ENCODE results near the gene ABCB1.

The ABCB1 gene

DNA sequence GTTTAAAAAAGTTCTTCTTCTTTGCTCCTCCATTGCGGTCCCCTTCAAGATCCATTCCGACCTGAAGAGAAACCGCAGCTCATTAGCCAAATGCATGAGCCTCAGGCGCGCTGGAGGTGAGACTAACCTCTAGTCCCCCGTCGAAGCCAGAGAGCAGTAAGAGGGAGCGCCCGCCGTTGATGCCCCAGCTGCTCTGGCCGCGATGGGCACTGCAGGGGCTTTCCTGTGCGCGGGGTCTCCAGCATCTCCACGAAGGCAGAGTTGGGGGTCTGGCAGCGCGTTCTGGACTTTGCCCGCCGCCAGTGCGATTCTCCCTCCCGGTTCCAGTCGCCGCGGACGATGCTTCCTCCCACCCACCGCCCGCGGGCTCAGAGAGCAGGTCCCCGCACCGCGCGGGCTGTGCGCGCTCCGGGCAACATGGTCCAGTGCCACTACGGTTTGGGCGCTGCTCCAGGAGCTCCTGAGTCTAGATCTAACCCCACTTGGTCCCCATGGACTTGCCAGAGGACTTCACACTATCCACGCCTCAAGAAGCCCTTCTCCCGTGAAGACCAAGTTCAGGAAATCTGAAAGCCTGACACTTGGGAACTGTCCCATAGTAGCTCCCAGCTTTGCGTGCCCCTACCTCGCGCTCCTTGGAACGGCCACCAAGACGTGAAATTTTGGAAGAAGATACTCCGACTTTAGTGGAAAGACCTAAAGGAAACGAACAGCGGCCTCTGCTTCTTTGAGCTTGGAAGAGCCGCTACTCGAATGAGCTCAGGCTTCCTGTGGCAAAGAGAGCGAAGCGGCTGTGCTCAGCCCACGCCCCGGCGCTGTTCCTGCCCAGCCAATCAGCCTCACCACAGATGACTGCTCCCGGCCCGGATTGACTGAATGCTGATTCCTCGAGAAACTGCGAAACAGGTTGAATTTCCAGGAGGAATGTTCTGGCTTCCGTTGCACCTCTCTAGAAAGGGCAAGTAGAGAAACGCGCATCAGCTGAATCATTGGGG, at the start of gene ABCB1:
ABCB1 (minus strand) TSS at position 755 of the 995 bp plus-strand sequence; CDS start at position 55, 700 bp downstream.
- no peak for DNase-seq

DNA sequence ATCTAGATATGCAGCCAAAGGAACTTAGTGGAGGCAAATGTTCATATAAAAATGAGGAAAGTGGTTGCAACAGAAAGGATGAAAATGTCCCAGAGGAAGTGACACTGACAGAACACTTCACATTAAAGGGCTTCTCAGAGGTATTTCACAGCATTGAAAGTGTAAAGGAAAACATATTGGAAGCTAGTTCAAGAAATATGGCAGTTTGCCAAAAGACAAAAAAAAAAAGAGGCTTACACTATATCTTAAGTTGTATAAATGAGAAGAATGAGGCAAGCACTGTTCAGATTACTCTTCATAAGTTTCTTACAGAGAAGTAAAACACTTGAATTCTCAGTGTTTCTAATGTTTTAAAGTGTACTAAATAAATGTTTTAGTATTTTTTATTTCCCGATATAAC, 47.6 kb upstream of the ABCB1 start:
- DNase-seq, result no peak

DNA sequence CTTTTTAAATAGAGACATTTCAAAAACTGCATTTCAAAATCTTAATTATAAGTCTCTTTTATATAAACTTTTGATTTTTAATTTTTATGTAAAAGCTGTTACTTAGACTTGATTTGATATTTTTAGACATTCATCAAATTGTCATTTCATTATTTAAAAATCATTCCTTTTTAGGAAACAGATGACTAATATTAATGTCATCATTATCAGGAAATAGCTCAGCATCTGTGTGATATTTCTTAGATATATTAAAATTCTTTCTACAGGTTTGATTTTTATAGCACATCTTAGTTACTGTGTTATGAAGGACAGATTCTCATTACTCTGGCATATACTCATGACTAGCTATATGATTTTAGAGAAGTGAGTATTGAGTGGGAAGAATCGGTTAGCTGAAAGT, 44.8 kb upstream of the ABCB1 start:
- no peak for DNase-seq

DNA sequence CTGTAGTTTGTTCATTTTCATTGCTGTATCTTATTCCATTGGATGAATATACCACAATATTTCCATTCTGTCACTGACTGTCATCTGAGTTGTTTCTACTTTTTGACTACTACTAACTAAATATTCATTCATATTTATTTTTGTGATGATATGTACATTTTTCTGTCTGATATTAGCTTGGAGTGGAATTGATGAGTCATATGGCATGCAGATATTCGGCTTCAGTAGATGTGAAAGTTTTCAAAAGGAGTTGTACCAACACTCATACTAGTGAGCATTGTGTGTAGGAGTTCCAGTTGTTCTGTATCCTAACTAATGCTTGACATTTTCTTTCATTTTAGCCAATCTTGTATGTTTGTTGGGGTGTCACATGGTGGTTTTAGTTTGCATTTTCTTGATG, 35.2 kb upstream of the ABCB1 start:
- DNase-seq, result no peak

DNA sequence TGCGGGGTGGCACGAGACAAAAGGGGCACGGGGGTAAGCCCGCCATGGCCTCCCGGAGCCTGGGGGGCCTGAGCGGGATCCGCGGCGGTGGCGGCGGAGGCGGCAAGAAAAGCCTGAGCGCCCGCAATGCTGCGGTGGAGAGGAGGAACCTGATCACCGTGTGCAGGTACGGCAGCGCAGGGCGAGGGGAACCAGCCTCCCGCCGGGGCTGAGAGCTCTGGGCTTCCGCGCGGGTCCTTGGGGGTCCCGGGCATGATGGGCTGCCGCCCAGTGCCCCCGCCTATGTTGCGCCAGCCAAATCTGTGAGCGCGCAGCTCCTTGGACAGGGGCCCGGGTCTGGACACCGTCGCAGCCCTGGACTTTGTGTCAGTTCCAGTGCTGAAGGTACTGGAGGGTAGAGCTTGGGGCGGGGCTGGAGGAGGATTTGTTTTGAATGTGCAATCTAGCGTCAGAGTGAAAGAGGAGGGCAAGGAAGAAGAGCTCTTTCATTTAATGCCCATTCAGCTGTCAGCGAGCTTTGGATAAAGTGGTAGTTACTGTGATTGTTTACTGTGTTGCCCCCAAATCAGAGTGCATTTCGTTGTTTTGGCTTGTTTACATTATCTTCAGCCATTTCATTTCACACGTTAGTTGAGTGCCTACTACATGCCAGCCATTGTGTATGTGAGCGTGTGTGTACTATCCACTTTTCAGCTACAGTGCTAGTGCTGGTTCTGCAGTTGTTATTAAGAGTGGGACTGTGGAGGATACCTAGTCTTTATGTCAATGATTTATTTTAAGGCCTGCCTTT, 28.3 kb upstream of the ABCB1 start:
- DNase-seq, result peak; percentile 11

DNA sequence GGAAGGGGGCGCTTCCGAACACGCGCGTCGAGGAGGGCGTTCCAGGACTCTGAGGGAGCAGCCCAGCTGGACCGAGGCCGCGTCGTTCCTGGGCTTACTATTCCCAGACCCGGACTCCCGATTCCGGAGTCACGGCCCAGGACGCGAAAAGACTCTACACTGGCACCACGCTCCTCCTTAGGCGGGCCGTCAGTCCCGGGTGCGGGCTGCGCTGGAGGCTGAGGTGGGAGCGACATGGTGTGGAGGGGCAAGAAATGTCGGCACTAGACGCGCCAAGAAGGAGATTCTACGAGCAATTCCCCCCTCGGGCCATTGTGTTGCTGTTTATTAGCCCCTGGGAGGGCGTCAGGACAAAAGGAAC, 26.9 kb upstream of the ABCB1 start:
- DNase-seq, result no peak

DNA sequence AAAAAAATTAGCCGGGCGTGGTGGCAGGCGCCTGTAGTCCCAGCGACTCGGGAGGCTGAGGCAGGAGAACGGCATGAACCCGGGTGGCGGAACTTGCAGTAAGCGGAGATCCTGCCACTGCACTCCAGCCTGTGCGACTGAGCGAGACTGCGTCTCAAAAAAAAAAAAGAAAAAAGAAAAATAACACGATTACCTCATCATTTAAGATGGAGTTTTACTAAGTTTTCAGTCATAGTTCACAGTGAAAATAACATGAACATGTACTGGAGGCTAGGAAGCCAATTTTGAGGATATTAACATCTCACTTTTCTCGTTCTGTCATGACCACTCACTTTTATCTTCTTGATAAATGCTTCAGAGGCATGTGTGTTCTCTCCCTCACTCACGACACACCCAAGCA, 24.4 kb upstream of the ABCB1 start:
- DNase-seq, result no peak

DNA sequence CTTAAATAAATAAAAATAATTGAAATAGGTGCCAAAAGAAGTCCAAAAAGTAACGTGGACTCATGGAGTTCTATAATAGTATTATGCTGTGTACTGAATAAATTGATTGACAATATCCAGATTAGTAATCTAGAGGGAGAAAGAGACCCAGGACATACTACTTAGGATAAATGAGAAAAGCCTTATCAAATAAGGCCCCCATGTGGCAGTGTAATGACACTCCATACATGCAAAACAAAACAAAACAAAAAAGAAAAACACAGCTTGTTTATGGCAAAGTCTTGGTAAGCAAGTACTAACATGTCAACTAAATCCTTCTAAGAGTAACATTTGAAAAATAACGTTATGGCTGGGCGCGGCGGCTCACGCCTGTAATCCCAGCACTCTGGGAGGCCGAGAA, 23.9 kb upstream of the ABCB1 start:
- DNase-seq, result no peak

DNA sequence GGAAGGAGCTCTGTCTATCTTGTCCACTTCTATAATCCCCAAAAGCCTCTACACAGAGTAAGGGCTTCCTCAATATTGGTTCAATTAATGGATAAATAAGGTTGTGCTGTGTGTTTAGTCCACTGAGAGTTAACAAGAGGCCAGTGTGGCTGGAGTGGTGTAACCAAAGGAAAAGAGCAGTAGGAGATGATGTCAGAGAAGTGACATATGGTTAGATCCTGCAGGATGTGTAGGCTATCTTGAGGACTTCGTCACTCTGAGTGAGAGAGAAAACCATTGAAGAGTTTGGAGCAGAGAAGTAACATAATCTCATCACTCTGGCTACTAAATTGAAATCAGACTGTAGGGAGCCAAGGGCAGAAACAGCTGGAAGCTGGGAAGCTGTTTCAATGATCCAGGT, 14.5 kb upstream of the ABCB1 start:
- DNase-seq, result no peak

DNA sequence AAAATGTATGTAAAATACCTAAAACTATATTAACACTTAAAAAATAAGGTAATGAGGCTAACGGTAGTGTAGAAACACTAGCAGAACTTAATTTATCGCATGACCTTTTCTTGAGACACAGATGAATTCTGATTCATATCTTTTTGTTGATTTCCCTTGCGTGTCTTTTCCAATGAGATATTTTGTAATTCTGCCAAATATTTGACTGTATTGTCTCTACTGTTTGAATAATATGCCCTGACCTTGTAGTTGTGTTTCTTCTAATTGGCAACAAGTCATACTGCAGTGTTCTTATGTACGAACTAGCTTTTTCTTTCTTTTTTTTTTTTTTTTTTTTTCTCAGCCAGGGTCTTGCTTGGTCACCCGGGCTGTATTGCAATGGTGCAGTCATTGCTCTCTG, 9.2 kb upstream of the ABCB1 start:
- DNase-seq, result no peak

DNA sequence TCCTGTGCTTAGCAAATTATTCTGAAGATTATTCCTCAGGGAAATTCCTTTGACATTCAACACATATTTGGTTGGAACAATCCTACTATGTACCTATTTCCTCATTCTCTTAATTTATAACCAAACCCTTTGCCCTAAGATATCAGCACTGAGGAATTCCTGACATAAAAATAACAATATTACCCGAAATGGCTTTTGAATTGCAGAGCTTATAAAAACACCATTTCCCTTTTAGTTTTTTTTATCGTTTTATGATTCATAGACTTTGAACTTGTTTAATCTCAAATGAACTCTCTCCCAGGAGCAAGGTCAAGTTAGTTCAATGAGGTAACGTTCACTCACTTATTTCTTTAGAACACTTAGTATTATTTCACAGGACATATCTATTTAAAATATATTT, 7.7 kb upstream of the ABCB1 start:
- DNase-seq, result no peak

DNA sequence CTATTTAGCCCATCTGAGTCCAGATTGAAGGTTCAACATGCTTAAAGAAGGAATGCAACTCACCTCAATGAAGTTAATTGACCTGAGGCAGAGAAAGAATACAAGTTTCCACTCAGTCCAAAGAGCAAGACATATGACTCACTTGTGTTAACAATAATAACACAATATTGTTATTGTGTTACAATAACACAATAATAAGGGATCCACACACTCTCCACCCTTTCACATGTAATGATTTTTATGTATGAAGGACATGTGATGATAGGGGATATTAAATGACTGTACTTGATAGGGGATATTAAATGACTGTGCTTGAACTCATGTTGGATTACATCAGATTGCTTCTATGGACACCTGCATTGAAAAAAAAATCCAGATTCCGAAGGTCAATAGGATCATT, 3.6 kb upstream of the ABCB1 start:
- DNase-seq, result no peak

DNA sequence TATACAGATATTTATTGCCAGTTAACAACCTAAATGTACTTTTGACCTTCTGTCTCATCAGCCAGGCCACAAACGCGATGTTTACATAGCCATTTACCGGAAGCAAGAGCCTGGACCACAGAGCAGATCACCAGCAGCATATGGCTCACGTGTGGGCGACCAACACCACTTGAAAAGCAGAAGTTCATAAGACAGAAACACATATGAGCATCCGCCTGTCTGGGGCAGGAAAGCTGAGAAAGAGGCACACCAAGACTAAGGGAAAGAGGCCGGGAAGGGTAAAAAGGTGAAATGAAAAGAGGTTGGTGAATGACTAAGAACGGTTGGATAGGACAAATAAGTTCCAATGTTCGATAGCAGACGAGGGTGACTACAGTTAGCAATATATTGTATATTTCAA, 1.3 kb downstream of the ABCB1 start:
- DNase-seq, result no peak

DNA sequence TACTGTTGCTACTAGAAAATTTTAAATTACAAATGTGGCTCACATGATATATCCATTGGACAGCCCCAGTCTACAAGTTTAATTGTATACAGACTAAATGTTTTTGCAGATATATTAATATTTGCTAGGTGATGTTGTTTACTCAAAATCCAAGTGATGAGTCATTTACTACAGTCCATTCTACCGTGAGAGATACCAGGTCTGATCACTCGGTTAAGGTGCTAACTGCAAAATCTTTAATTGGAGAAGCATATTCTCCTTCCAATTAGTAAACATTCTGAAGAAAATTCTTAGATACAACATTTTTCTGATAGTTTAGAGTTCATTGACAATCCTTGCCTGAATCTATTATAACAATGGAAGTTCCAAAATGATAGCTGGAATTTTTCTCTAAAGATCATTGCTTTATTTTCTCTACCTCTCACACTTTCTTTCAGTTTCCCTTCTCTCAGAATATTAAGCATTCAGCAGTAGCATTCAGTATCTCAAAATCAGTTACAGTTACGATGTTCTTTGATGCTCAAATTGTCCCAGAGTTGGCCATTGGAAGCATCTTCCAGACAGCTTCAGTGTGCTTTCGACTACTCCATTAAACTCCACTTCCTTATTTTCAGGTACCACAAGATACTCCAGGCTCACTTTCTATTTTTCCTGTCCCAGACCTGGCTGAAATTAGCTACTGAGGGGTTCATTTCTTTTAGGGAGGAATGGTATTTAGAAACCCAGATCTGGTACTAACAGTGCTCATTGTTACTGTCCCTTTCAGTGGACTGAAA, 2.3 kb downstream of the ABCB1 start:
- DNase-seq, result no peak

DNA sequence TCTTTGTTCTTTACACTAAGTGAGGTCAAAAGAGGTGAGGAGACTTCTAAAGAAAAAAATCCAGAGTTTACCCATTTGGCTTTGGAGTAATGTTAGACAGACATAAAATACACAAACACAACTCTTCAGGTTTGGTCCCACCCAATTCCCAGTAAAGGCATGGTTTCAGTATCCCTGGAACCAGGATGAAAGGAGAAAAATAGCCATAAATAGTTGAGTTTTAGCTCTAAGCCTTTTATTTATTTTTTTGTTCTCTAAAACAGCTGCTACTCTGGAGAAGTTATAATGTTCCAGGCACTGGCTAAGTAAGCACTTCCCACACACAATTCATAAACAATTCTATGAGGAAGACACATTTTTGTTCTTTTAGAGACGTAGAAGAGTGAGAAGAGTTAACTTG, 4.0 kb downstream of the ABCB1 start:
- no peak for DNase-seq

DNA sequence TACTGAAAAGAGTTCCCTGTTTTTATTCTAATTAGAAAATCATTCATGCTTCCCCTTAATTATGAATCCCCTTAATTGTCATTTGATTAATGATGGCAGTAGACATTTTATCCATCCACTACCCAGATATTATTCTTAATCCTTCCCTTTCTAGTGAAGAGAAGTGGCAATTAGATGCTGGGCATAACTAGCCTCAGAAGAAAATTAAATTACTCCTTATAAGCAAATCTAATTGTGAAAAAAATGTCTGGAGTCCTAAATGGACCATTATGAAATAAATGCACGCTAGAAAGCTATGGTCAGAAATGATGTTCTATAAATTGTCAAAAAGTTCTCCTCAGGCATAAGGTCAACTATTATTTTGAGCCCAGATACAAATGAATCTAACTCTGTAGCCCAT, 4.5 kb downstream of the ABCB1 start:
- no peak for DNase-seq

DNA sequence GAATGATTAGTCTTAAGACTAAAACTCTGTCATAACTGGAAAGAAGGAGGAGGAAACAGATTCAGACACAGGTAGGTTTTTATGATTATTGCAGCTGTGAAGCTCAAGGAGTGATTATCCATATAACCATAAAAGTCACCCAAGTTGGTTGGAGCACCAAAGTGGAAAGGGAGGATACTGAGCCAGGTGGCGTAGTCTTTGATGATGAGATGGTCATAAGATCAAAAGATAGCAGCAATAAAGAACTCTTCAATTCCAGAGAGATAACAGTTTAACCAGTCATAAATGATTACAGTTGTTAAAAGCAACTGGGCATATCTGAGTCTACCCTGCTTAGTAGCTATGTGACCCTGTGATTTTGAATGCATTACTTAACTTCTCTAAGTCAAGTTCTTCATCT, 8.4 kb downstream of the ABCB1 start:
- no peak for DNase-seq

DNA sequence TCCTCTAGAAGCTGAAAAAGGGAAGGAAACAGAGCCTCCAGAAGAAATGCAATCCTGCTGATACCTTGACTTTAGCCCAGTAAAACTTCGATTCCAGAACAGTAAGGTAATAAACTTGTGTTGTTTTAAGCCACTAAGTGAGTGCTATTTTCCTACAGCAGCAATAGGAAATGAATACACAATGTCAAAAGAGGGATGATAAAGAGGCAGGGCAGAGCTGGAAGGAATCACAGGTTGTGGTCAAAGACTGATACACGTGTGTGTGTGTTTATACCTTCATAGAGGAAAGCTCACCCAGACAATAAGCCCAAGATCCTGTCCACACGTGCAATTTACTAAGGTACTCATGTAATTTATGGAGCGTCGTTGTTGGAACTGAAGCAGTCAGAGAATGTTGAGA, 9.5 kb downstream of the ABCB1 start:
- no peak for DNase-seq

DNA sequence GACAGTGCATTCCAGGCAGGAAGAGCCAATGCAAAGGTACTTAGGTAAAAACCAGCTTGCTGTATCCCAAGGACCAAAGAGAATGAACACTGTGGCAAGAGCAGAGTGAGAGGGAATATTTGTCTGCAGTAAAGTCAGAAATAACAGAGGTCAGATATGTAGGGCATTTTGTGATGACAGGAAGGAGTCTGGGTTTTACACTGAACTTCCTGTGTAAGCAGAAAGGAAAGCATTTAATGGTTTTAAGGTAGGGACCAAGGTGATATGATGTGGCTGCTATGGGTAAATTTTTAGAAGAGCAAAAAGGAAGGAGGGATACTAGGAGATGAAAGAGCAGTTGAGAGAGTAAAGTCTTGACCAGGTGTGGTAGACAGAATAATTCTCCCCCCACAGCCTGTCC, 10.1 kb downstream of the ABCB1 start:
- DNase-seq, result no peak

DNA sequence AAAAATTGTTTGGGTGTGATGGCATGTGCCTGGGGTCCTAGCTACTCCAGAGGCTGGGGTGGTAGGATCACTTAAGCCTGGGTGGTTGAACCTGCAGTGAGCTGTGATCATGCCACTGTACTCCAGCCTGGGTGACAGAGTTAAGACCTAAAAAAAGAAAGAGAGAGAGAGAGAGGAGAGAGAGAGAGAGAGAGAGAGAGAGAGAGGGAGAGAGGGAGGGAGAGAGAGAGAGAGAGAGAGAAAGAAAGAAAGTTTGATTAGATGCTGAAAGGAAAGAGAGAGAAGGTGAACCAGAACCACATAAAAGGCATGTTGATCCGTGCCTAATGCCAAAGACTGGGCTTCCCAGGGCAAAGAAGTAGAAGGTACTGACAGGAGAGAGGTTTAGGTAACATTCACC, 11.1 kb downstream of the ABCB1 start:
- DNase-seq, result no peak

DNA sequence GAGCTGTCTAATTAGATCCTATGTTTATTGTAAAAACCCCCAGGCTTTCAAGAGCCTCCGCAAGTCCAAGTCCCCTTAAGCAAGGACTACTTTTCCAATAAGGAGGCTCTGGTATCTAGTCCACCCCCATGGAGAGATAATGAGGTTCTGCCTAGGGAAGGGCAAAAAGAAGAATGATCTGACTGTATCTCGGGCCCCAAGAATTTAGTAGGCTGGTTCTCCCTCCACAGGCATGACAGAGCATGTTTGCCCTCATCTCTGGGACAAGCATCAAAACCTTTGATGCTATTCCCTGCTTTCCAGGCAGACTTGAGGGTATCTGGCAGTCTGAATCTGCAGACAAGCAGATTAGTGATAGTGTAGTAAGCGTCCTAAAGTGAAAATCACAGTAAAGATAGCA, 19.0 kb downstream of the ABCB1 start:
- DNase-seq, result no peak

DNA sequence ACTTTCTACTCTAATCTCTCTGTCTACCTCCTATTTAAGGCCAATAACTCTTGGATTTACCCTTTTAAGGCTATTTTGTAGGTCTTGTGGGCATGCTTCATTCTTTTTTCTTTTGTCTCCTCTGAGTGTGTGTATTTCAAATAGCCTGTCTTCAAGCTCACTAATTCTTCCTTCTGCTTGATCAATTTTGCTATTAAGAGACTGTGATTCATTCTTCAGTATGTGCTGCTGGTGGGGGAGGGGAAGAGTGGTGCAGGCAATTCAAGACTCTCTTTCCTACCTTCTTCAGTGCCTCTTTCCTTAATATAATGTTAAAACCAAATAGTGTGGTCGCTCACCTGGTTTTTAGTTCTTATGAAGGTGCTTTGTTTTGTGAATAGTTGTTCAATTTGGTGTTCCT, 20.0 kb downstream of the ABCB1 start:
- no peak for DNase-seq

DNA sequence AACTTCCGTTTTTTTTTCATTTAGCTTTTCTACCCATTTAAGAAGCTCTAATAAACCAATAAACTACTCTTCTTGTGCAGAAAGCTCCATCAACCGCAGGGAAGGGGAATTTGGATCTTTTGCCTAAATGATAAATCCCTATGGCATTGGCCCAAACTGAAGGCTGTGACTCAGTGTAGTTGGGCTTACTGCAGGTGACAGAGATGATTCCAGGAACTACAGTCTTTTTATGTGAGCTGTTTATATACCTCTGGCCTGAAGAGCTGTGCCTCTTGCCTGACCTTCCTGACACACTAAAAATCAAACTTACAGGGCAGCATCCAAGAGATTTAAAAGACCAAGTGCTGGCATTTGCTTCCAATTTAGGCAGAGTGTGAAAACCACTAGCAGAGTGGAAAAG, 25.2 kb downstream of the ABCB1 start:
- DNase-seq, result no peak

Measured in cortex of kidney (tissue), 1 donor.